Measurements from ENCODE around the gene ESR1. TPM values are rescaled to one million over a fixed set of nuclear protein-coding genes. Genes with fewer than 3 reads are reported as not detected.

Gene ESR1
- polyA plus RNA-seq, 3 donors: 0.12 to 0.24 (median 0.23) TPM

DNA sequence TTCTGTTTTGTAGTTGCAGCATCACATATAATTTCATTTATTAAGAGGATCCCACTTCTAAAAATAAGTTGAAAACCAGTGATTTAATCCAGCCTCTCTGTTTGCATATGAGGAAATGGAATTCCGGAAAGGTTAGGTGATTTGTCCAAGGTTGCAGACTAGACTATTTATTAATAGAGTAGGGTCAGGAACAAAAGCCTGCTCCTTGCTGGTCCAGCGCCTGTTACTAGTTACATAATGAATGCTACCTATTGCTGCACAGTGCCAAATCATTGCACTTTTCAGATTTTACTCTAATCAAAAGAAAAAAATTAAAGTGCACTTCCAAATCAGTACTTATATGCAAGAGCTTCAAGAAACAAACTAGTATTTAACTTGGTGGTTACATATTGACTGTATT is 238.6 kb downstream of the ESR1 start:
- intact Hi-C loops (cut with micrococcal nuclease): no loop called here
- Mint-ChIP-seq H3K27me3 (ENCODE audit: low read depth in 3 of 3) (no peaks in the 10 kb centered on the region), H3K4me1 (peaks cover 13% of the 10 kb centered on the region)

DNA sequence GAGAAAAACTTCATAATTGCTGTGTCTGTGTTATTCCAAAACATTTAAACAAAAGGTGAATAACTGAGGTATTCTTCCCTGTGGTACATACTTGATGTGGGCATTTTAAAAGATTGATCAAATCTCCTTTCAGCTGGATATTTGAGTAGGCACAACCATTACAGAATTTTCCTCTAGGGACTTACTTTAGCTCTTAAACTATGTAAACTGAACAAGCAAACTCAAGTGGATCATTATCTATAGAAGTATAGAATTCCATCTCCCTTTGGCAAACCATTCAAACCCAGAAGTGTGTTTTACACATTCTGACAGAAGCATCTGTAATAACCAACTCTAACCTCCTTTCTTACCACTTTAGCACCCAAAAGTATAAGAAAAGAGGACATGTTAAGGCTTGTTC is 241.4 kb downstream of the ESR1 start:
- Histone ChIP-seq H3K9ac (ENCODE audit: insufficient read depth, low read length, poor library complexity, severe bottlenecking) (no peak overlapping the region), H3K9me3 (replicated peaks in 1 of 2; ENCODE audit: control insufficient read depth in 1 of 2, insufficient read depth in 1 of 2, low read length in 2 of 2) (no peaks in the 10 kb centered on the region), H4K20me1 (ENCODE audit: insufficient read depth, low read length) (no peaks in the 10 kb centered on the region), H2AFZ (ENCODE audit: insufficient read depth, low read depth, low read length, poor library complexity, severe bottlenecking) (no peak overlapping the region), H3K4me2 (replicated peaks; ENCODE audit: extremely low read depth, low read length, poor library complexity, severe bottlenecking) (no peak overlapping the region), H3K79me2 (ENCODE audit: insufficient read depth, low read length) (no peaks in the 10 kb centered on the region), H3K4me3 (replicated peaks in 1 of 3; ENCODE audit: low read depth in 2 of 3, low read length in 3 of 3) (no peak overlapping the region), H3K4me1 (ENCODE audit: control insufficient read depth in 1 of 2, insufficient read depth in 2 of 2, low read length in 2 of 2) (peaks cover 0 to 6% of the 10 kb centered on the region in 2 donors), H3K27me3 (ENCODE audit: control insufficient read depth in 2 of 2, insufficient read depth in 2 of 2, low read length in 2 of 2) (no peaks in the 10 kb centered on the region), H3K27ac (ENCODE audit: low read depth in 1 of 2, low read length in 2 of 2) (no peak overlapping the region), H3K36me3 (replicated peaks in 1 of 2; ENCODE audit: control insufficient read depth in 1 of 2, insufficient read depth in 2 of 2, low read length in 2 of 2) (no peaks in the 10 kb centered on the region)
- DNase-seq: no peak
- H3K9me3 Mint-ChIP-seq: no peaks in the 10 kb centered on the region
- H3K36me3 Mint-ChIP-seq: no peaks in the 10 kb centered on the region
- TF ChIP-seq, protein P1, sequence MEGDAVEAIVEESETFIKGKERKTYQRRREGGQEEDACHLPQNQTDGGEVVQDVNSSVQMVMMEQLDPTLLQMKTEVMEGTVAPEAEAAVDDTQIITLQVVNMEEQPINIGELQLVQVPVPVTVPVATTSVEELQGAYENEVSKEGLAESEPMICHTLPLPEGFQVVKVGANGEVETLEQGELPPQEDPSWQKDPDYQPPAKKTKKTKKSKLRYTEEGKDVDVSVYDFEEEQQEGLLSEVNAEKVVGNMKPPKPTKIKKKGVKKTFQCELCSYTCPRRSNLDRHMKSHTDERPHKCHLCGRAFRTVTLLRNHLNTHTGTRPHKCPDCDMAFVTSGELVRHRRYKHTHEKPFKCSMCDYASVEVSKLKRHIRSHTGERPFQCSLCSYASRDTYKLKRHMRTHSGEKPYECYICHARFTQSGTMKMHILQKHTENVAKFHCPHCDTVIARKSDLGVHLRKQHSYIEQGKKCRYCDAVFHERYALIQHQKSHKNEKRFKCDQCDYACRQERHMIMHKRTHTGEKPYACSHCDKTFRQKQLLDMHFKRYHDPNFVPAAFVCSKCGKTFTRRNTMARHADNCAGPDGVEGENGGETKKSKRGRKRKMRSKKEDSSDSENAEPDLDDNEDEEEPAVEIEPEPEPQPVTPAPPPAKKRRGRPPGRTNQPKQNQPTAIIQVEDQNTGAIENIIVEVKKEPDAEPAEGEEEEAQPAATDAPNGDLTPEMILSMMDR (IDR thresholded peaks at IDR 0.05): no peak
- no peak overlapping the region for H3K27ac Mint-ChIP-seq
- peaks cover 13% of the 10 kb centered on the region for H3K4me1 Mint-ChIP-seq
- no peaks in the 10 kb centered on the region for H3K27me3 Mint-ChIP-seq (ENCODE audit: low read depth in 3 of 3)
- intact Hi-C loops (cut with micrococcal nuclease): no loop called here
- no peak overlapping the region for H3K4me3 Mint-ChIP-seq

More for the DNA sequence above, 238.6 kb downstream of the ESR1 start:
- Histone ChIP-seq H2AFZ (ENCODE audit: insufficient read depth, low read depth, low read length, poor library complexity, severe bottlenecking) (no peak overlapping the region), H3K4me2 (replicated peaks; ENCODE audit: extremely low read depth, low read length, poor library complexity, severe bottlenecking) (no peak overlapping the region), H3K36me3 (replicated peaks in 1 of 2; ENCODE audit: control insufficient read depth in 1 of 2, insufficient read depth in 2 of 2, low read length in 2 of 2) (no peaks in the 10 kb centered on the region), H3K9ac (ENCODE audit: insufficient read depth, low read length, poor library complexity, severe bottlenecking) (no peak overlapping the region), H4K20me1 (ENCODE audit: insufficient read depth, low read length) (no peaks in the 10 kb centered on the region), H3K4me1 (ENCODE audit: control insufficient read depth in 1 of 2, insufficient read depth in 2 of 2, low read length in 2 of 2) (peaks cover 0 to 6% of the 10 kb centered on the region in 2 donors), H3K27ac (ENCODE audit: low read depth in 1 of 2, low read length in 2 of 2) (no peak overlapping the region), H3K9me3 (replicated peaks in 1 of 2; ENCODE audit: control insufficient read depth in 1 of 2, insufficient read depth in 1 of 2, low read length in 2 of 2) (no peaks in the 10 kb centered on the region), H3K79me2 (ENCODE audit: insufficient read depth, low read length) (no peaks in the 10 kb centered on the region), H3K4me3 (replicated peaks in 1 of 3; ENCODE audit: low read depth in 2 of 3, low read length in 3 of 3) (no peak overlapping the region), H3K27me3 (ENCODE audit: control insufficient read depth in 2 of 2, insufficient read depth in 2 of 2, low read length in 2 of 2) (no peaks in the 10 kb centered on the region)
- Mint-ChIP-seq H3K9me3 (peaks cover 0 to 8% (median 3%) of the 10 kb centered on the region in 7 donors), H3K27ac (no peak overlapping the region), H3K36me3 (no peaks in the 10 kb centered on the region), H3K4me3 (no peak overlapping the region)
- DNase-seq: no peak
- WGBS (ENCODE audit: insufficient coverage): no CpG with 5 or more reads among the region's 2 CpGs
- TF ChIP-seq, protein P1 (IDR thresholded peaks at IDR 0.05): no peak

Measured in CD14-positive monocyte (primary cell).